HL-60 (cell line): Measurements from ENCODE around the gene ARFGAP1.

Experiments
- DNase-seq, 2 experiments: peaks; one replicate each; pipeline ENCODE4 v3.0.0-alpha.2; 2010 to 2020; ENCODE audit warnings: low read depth in 1 of 2, low spot score in 1 of 2
- H3K27ac ChIP-seq: fragments of 250-450 bp; sonication (Bioruptor Pico); replicated peaks from 2 replicates; pipeline ENCODE4 v1.5.1; 2020; ENCODE audit warnings: mild to moderate bottlenecking, moderate library complexity
- H3K27me3 ChIP-seq: fragments of 250-450 bp; sonication (Bioruptor Pico); 2 replicates; pipeline ENCODE4 v1.5.1; 2021; ENCODE audit warnings: mild to moderate bottlenecking, moderate library complexity; ENCODE audit not compliant: insufficient read depth, poor library complexity, severe bottlenecking
- H3K4me3 ChIP-seq: replicated peaks from 2 replicates; pipeline ENCODE4 v1.5.1; 2011; ENCODE audit warnings: mild to moderate bottlenecking, control low read depth, low read length; ENCODE audit not compliant: insufficient read depth
- GABPA ChIP-seq: IDR thresholded peaks from 2 replicates; pipeline ENCODE4 v1.6.1; 2012; ENCODE audit warnings: low read depth
- POLR2AphosphoS5 ChIP-seq: IDR thresholded peaks from 2 replicates; pipeline ENCODE4 v1.6.1; 2012; ENCODE audit warnings: low read depth
- SPI1 ChIP-seq: IDR thresholded peaks from 2 replicates; pipeline ENCODE4 v1.6.1; 2012; ENCODE audit warnings: low read depth, mild to moderate bottlenecking, borderline replicate concordance
- TF ChIP-seq, protein P1 (sequence below): IDR thresholded peaks from 2 replicates; pipeline ENCODE4 v1.6.1; 2012; ENCODE audit warnings: low read depth; ENCODE audit not compliant: insufficient replicate concordance
- TF ChIP-seq, protein P2 (sequence below): IDR thresholded peaks from one replicate; pipeline ENCODE4 v1.5.1; 2011; ENCODE audit warnings: low read length, control low read depth, inconsistent platforms; ENCODE audit not compliant: insufficient read depth

Gene ARFGAP1

GRCh38 chr20:63246490-63247288 is 25.9 kb upstream of the ARFGAP1 start:
- no peak for DNase-seq
- H3K27ac ChIP-seq: no peak overlapping the region

GRCh38 chr20:63247671-63248228 is 24.9 kb upstream of the ARFGAP1 start:
- H3K27ac ChIP-seq: no peak overlapping the region
- peaks cover 26% of the 10 kb centered on the region for H3K27me3 ChIP-seq
- TF ChIP-seq SPI1 (no peak), POLR2AphosphoS5 (no peak), GABPA (no peak)
- TF ChIP-seq, protein P1, sequence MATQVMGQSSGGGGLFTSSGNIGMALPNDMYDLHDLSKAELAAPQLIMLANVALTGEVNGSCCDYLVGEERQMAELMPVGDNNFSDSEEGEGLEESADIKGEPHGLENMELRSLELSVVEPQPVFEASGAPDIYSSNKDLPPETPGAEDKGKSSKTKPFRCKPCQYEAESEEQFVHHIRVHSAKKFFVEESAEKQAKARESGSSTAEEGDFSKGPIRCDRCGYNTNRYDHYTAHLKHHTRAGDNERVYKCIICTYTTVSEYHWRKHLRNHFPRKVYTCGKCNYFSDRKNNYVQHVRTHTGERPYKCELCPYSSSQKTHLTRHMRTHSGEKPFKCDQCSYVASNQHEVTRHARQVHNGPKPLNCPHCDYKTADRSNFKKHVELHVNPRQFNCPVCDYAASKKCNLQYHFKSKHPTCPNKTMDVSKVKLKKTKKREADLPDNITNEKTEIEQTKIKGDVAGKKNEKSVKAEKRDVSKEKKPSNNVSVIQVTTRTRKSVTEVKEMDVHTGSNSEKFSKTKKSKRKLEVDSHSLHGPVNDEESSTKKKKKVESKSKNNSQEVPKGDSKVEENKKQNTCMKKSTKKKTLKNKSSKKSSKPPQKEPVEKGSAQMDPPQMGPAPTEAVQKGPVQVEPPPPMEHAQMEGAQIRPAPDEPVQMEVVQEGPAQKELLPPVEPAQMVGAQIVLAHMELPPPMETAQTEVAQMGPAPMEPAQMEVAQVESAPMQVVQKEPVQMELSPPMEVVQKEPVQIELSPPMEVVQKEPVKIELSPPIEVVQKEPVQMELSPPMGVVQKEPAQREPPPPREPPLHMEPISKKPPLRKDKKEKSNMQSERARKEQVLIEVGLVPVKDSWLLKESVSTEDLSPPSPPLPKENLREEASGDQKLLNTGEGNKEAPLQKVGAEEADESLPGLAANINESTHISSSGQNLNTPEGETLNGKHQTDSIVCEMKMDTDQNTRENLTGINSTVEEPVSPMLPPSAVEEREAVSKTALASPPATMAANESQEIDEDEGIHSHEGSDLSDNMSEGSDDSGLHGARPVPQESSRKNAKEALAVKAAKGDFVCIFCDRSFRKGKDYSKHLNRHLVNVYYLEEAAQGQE: no peak
- TF ChIP-seq, protein P2, sequence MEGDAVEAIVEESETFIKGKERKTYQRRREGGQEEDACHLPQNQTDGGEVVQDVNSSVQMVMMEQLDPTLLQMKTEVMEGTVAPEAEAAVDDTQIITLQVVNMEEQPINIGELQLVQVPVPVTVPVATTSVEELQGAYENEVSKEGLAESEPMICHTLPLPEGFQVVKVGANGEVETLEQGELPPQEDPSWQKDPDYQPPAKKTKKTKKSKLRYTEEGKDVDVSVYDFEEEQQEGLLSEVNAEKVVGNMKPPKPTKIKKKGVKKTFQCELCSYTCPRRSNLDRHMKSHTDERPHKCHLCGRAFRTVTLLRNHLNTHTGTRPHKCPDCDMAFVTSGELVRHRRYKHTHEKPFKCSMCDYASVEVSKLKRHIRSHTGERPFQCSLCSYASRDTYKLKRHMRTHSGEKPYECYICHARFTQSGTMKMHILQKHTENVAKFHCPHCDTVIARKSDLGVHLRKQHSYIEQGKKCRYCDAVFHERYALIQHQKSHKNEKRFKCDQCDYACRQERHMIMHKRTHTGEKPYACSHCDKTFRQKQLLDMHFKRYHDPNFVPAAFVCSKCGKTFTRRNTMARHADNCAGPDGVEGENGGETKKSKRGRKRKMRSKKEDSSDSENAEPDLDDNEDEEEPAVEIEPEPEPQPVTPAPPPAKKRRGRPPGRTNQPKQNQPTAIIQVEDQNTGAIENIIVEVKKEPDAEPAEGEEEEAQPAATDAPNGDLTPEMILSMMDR: no peak
- DNase-seq: no peak
- H3K4me3 ChIP-seq: no peak overlapping the region

More at GRCh38 chr20:63246490-63247288, 25.9 kb upstream of the ARFGAP1 start:
- peaks cover 21% of the 10 kb centered on the region for H3K27me3 ChIP-seq
- no peak overlapping the region for H3K4me3 ChIP-seq
- TF ChIP-seq, protein P2: no peak
- TF ChIP-seq POLR2AphosphoS5: no peak
- TF ChIP-seq, protein P1: no peak
- TF ChIP-seq GABPA: no peak
- TF ChIP-seq SPI1: no peak

- TF ChIP-seq, protein P1: no peak
- TF ChIP-seq, protein P2: no peak
- TF ChIP-seq POLR2AphosphoS5 (no peak), SPI1 (no peak)
- DNase-seq: no peak
- H3K27me3 ChIP-seq: peaks cover 34% of the 10 kb centered on the region
- H3K4me3 ChIP-seq: no peak overlapping the region
- no peak overlapping the region for H3K27ac ChIP-seq
Measured at GRCh38 chr20:63248835-63249591, 23.6 kb upstream of the ARFGAP1 start.
